CD4-positive, alpha-beta T cell treated with Interferon gamma for 1 hour (primary cell): ENCODE data around the gene PTPRD.

Experiments
- DNase-seq: peaks from one replicate; pipeline ENCODE4 v3.0.0-alpha.2; 2020

The PTPRD gene

DNA sequence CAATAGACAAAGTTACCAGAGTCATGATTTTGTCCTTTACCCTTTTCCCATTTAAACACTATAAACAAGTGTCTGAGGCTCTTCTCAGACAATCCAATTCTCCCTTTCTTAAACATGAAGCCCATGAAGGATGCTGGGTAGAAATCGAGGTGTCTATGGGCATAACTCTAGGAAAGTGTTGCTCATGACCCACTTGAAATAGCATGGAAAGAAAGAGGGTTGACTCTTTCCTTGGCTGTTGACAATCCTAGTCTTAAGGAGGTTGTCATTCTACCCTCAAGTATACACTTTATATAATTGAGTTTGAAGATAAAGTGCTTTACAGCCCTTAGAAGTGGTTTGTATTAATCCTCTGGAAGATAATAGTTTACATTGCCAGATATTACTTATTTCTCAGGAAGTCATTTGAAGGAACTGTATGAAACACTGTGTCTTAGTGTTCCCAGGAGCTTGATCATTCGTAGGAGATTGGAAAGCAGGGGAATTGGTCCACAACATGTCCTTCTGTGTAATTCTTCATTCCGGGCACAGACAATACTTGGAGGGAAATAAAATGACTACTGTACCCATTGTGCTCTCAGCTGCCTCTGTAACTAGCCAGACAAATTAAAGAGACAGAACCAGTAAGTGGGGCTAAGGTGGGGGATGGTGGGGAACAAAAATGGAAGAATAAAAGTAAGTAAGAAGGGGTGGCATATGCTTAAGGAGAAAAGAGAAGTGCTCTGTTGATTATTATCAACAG lies 1734.9 kb downstream of the PTPRD start:
- DNase-seq = no peak

DNA sequence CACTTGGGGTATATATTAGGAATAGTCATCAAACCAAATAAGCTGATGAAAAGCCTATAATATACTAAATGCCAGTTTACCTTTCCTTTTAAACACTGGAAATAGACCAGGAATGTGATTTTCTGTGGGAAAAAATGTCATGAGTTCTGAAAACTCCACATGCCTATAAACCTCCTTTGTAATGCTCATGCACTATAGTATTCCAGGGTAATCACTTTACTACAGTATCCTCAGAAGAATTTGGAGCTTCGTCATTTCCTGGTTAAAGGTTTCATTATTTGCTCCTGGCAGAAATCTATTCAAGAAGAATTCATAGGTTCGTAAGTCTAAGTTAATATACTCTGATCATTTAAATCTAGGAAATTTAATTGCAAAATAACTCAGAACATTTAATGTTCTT lies 1736.5 kb downstream of the PTPRD start:
- DNase-seq = no peak

DNA sequence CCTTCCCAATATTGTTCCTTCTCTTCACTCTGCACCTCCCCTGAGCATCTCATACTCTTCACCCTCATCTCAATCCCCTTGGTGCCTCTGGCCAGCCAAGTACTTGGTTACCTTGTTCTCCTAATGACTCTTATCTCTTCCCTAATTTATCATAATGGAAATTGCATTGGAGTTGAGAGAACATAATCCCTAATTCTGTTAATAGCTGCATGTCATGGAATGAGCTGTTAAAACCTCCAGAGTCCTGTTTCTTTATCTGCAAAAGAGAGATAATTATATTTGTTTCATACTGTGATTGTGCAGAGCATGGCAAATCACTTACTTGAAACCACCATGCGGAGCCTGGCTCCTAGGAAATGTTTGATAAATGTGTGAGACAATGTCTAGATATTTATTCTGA lies 1738.3 kb downstream of the PTPRD start:
- no peak for DNase-seq

DNA sequence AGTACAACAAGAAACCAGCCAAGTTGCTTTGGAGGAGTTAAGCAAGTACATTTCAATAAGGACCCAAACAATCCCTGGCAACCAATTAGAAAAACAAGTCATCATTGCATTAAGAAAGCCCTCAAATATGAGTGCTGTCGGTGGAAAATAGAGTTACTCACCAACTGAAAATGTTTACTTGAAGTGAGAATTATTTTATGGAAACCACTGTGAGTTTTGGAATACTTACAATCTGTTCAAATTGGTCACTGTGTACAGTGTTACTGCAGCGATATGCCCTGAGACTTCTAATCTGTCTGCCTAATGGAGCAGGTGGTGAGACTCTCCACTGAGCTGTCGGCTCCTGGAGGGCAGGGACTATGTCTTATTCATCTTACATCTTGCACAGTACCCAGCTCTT lies 1740.0 kb downstream of the PTPRD start:
- DNase-seq = no peak

DNA sequence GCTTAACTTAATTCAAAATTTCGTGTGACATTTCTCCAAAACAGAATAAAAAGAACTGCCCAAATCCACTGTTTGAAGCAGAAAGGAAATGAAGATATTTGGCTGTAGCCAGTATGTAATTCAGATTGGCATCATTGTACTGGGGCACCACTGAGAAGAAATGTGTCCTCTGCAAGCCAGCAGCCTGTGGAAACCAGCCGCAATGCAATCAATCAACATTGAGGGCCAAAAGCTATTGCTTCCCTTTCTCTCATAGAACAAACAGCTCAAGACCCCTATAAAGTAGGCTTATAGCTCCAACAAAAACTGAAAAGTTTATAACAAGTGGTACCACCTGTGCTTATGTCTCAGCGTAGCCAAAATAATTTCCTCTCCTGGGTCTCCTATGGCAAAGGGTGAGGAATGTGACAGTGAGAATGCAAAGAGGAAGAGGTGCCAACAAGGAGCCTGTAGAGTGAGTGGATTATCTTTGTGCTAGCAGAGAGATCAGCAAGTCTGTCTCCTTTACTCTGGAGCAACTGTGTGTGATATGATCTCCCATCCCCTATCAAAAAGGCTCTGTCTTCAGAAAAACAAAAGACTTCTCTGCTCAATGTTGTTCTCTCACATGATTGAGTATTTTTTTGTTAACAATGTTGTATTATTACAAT lies 1740.9 kb downstream of the PTPRD start:
- DNase-seq = no peak

DNA sequence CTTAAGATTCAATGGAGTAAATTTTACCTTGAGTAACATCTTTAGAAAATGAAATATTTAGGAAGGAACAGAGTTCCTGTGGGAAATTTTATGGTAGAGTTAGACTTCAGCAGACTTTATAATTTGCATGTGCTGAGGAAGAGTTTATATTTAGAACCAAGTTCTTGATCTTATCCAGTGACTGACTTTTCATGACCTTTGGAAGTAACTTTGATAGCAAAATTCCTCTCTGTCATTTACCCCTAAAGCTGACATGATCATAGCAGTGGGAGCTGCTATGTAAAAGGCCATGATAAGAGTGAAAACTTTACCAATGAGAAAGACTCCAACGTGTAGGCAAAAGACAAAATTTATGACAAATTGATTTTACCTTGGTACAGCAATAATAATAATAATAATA lies 1741.4 kb downstream of the PTPRD start:
- no peak for DNase-seq

DNA sequence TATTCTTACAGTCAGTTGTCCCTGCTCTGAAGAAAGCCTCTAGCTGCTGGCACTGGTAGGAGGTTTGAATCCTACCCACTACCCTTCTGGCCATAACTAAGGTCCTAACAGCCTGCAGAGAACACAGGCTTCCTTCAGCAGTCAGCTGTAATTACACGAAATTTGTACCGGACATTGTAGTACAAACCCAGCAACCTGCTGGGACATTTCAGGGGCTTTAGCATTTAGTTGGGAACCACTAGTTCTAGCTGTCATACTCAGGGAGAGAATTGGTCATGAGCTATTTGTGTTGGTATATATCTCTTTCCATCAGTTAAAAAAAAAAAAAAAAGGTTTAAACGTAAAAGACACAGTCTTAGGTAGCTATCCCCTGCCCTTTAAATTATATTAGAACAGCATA lies 1743.0 kb downstream of the PTPRD start:
- no peak for DNase-seq

DNA sequence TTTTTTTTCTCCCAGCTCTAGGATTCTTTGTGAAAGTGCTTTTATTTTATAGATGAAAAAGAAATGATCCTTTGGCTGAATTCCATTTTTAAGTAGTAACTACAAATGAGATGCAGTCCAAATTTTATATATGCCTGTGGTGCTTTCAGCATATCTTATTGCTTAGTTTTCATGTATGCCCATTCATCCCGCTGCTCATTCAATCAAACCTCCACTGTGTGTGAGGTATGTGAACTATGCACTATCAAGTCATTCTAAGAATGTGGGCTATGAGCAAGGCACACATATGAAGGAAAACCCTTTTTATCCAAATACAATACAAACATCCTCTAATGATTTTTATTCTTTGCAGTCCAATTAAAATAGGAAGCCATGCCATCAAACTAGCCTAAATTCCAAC lies 1744.2 kb downstream of the PTPRD start:
- no peak for DNase-seq

DNA sequence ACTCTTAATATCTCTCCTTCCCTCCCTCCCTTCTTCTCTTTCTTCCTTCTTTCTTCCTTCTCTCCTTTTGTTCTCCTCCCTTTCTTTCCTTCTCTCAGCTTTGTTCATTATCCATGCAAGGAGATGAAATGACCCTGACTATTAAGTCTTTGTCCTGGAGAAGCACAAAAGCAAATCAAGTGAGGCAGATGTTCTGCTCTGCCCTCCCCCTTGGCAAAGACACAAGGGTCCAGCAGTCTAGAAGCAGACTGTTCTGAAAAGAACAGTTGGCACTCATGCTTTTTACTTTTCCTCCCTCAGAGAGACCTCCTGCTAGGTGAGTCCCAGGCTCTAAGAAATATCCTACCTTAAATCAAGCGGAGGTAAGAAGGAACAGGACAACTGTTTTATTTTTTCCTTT lies 1745.7 kb downstream of the PTPRD start:
- DNase-seq = no peak

DNA sequence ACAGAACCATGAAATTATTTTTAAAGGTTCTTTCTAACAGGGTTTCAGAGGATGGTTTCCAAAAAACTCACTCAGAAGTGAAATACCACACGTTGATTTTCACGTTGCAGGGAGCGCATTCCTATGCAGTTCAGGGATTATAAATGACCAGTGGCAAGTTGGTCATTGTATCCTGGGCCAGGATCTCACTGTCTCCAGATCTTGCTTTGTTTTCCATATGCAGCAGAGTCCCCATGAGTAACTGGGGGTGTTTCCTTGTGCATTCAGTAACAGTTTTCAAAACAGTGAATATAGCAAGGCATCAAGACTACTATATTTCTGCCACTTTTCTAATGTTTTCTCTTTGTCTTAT lies 1748.3 kb downstream of the PTPRD start:
- no peak for DNase-seq

DNA sequence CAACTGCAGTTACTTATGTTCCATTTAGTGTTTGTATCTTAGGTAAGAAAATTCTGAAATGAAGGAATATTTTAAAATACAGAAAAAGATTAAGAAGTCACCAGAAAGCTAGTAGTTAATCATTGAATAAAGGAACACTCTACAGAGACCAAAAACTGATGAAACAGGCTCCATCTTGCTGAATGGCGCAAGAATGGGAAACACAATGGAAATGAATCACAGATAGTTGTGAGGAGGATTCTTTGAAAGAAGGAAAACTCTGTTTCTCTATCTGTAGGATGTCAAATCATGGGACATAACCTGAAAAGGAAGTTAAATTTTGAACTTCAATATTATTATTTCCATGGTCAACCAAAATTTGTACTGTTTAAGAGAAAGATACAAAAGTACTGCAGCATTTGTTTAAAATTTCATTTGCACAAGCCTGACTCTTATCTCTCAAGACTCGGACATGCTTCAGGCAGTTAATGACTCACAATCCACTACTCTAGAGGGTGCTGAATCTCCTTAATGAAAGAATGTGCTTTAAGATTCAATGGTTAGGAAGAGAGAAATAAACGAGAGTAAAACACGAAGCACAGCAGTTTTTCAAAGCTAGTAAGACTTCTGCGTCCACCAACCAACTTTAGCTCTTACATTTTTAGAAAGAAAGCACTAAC lies 1748.8 kb downstream of the PTPRD start:
- DNase-seq = no peak

DNA sequence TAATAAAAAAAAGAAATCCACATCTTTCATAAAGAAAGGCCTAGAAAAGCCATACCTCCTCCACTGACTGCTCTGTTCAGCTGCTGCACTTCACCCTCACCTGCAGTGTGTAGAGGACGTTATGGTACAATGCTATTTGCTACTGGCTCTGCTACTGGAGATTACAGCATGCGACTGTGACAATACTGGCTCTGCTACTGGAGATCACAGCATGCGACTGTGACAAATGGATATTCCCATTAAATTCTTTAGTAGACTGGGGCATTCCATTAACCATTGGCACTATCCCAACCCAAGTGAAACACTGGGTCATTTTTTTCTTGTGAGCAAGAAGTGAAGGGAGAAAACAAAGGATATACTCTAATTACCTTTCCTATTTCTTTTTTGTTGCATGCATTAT lies 1749.7 kb downstream of the PTPRD start:
- DNase-seq = no peak

DNA sequence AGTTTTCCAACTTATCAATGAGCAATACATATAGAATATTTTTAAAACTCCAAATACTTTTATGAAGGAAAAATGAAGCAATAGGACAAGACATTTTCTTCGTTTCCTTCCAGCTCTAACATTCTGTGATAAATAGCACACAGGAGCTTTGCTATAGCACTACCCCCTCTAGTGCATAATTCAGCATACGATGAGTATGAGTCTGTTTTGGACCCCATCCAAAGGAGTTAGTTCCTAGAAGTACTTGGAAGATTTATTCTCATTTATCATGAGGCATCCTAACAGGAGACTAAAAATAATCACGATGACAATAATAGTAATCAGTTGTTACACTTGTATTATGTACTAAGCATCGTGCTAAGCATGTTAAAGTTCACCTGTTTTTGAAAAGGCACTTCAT lies 1751.9 kb downstream of the PTPRD start:
- DNase-seq = no peak

DNA sequence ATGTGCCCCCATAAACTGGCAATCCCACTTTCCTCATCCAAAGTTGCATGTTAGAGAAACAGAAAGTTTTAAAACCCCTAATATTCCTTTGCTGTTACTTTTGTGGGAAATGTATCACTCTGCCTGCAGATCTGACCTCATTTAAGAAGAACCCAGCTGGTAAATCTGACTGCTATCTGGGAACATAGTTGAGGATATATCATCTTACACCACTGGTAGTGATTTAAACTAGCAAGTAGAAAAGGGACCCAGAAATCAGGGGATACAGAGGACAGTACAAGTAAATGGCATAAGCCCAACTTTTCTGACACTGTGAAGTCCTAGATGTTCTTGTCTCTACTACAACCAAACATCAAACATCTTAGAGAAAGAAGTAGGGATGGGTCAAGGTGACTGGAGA lies 1752.7 kb downstream of the PTPRD start:
- DNase-seq = no peak

DNA sequence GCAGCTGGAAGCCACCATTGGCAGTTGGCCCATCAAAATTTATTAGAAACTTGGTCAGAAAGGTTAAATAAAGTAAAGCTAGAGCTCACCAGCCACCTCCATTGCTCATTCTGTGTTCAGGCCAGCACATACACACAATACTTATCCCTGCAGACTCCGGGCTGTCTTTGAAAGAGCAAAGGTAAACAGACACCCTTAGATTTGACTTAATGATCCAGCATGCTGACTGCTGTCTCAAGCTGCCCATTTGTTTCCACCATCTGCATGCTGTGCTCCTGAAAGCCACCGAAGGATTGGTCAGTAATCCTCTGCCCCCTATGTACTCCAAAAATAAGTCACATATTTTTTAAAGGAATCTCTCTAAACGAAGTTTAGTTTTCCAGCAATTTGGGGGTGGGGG lies 1753.4 kb downstream of the PTPRD start:
- no peak for DNase-seq

DNA sequence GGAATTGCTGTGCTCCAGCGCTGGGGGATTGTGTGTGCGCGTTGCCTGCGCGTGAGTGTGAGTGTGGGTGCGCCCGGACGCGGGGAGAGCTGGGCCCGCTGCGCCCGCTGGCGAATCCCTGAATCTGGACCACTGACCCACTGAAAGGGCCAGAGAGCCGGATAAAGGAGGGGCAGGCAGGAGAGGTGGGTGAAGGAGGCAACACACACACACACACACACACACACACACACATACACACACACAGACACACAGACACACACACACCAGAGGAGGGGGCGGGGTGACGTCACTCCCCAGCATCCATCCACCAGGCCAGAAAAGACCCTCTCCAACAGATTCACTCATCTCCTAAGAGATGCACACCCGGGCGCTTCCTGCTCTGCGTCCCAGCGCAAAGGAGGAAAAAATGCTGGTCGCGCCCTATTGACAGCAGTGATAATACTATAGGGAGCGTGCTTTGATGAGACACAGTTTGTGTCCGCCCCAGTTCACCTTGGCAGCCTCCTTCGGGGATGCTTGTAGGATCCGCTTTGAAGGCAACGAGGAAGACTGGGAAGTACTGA lies 1754.1 kb downstream of the PTPRD start:
- DNase-seq = no peak

DNA sequence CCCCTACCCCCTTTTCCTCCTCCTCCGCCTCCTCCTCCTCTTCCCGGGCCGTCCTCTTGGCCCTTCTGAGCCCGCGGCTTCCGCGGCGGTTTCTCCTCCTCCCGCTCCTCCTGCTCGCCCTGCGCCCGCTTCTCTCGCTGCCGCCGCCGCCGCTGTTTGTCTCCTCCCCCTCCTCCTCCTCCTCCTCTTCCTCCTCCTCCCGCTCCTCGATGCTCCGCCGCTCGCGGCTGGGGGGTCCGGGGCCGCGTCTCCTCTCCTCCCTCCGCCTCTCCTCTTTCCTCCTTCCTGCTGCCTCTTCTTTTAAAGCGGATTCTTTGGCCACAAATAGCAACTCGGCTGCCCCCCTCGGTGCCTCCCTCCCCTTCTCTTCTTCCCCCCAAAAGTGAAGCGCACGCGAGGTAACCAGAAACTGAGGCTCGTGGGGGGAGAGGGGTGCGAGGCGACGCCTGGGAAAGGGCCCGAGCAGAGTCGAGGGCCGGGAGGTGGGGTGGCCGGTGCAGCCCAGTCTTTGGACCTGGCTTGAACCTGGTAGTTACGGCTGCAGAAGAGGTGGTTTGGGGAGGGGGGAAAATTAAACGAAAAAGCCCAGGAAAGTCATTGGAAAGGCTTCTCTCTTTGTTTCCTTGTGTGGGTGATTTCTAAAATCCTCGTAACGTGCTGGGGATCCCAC lies 1754.7 kb downstream of the PTPRD start:
- no peak for DNase-seq

DNA sequence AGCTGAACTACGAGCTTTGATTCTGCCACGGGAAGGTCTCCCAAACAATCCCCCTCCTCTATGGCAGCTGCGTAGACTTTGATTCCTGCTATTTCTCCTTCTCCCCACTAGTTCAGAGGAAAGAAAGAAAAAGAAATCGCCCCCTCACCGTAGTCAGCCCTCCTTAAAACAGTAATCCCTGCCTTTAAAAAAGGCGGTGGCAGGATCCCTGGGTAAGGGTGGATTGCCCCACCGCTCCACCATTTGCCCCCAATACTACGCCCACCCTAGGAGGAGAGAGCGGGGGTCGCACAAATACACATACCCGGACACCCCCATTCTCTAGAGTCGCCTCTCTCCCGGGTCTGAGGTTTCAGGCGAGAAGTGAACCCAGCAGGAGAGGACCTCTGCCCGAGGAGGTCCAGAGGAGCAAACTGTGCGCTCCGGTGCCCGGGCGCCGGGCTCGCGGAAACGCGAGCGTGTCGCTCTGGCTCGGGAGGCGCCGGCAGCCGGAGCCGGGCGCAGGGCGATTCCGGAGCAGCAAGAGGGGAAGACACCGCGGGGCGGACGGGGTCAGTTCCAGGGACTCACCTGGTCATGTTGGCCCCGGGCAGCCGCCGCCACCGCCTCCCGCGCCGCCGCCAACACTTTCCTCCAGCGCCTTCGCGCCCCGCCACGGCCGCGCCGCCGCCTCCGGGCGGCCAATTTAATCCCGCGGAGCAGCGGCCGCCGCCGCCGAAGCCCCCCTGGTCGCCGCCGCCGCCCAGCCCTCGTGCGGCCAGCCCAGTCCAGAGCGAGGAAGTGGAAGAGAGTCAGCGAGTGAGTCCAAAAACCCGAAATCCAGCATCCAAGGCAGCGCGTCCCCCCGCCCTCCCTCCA lies 1755.5 kb downstream of the PTPRD start:
- no peak for DNase-seq

DNA sequence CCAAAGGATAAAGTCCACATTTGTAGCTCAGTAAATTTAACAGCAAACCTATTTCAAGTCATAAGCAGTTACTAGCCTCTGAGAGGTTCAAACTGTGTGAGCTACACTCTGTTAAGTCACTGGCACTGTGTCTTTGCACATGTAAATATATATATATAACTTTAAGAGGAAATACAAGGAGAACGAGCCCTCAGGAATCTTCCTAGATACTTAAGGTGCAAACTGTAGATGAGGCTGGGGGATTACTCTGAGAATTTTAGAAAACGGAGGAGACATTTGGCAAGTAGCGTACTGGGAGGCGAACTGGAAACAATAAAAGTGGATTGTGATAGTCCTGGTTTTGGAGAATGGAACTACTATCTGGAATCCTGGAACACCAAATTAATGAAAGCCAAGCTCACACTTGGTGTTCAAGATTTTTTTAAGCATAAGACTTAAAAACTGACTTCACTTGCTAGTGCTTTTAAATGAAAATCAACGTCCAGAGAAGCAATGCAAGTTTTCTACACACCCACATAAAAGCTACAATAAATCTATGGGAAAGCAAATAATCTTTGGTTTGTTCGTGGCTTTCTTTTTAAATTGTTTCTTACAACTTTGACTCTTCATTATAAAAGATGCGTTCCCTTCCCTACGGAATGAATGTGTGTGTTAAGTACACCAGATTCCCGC lies 1756.3 kb downstream of the PTPRD start:
- no peak for DNase-seq

DNA sequence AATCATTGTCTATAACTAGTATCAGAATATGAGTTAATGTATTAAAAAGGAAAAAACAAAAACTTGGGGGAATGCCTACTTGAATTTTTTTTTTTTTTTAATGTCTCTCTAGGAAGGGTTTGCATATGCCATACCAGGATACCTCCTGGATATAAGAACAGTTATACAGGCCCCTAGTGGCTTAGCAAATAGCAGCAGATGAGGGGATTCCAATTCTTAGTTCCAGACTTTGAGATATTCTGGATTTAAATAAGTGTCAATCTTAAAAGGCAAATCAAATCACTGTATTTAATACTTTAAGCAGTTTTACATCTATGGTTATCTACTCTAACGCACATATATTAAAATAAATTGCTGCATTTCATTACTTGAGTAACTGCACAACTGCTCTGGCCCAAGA lies 1757.8 kb downstream of the PTPRD start:
- DNase-seq = no peak

DNA sequence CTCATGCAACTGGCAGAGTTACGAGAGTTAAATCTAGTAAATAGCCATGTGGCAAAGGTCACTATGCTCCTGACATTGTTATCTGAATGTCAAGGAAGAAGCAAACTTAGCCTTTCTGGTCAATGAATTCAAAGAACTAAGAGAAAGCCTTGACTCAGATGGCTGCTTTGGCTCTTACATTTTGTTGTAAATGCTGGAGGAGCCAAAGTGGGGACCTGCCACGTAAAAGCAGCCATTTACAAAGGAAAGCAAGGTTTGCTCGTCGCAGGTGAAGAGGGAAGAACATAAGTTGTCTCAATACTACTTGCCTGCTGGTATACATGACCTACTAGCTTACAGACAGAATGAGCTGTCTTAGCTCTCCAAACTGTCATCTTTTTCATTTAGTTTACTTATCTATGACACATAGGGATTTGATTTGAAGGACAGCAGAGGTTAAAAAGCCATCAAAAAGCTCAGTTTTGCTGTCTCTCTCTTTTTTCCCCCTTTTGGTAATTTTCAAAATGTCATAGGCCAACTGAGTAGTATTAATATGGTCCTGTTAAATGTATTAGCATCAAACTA lies 1760.4 kb downstream of the PTPRD start:
- DNase-seq = no peak

DNA sequence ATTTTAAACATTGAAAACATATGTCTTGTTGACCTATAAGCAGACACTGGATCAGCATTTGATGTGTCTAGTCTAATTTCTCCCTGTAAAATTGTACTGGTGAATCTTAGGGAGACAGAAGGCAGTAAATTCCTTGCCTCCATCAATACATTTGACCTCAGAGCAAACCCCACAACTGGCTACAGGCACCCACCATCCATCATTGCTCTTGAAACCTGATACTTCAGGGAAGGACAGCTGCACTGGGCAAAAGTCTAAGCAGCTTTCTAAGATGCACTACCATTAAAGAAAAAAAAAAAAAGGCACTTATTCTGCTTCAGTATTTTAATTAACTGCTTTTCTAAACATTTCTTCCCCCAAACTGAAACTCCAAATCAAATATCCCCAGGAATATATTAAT lies 1761.9 kb downstream of the PTPRD start:
- DNase-seq = no peak
